GM19452 (cell line): Measurements from ENCODE around the gene CYP2B6.
"Not testable (repeated sequence)": the region's sequence is repeated elsewhere in the genome, so short reads cannot be mapped to it uniquely, and the experiment has no call there.

Experiments used
- ATAC-seq: cut with Tn5 transposase; IDR thresholded peaks from one replicate; pipeline ENCODE4 v1.9.1; 2021; ENCODE audit not compliant: unreplicated experiment

The CYP2B6 gene

DNA sequence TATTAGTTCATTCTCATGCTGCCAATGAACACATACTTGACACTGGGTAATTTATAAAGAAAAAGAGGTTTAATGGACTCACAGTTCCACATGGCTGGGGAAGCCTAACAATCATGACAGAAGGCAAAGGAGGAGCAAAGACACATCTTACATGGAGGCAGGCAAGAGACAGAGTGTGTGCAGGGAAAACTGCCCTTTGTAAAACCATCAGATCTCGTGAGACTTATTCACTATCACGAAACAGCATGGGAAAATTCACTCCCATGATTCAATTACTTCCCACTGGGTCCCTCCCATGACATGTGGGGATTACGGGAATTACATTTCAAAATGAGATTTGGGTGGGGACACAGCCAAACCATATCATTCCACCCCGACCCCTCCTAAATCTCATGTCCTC is 11.3 kb upstream of the CYP2B6 start:
- ATAC-seq, result not testable (repeated sequence)

DNA sequence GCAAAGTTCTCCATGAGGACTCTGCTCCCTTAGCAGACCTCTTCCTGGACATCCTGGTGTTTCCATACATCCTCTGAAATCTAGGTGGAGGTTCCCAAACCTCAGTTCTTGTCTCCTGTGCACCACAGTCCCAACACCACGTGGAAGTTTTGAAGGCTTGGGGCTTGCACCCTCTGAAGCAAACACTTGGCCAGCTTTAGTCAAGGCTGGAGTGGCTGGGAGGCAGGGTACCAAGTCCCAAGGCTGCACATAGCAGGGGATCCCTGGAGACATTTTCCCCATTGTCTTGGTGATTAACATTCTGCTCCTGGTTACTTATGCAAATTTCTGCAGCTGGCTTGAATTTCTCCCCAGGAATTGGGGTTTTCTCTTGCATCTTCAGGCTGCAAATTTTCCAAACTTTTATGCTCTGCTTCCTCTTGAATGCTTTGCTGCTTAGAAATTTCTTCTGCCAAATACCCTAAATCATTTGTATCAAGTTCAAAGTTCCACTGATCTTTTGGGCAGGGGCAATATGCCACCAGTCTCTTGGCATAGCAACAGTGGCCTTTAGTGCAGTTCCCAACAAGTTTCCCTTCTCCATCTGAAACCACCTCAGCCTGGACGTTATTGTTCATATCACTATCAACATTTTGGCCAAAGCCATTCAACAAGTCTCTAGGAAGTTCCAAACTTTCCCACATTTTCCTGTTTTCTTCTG is 10.2 kb upstream of the CYP2B6 start:
- ATAC-seq, result not testable (repeated sequence)

DNA sequence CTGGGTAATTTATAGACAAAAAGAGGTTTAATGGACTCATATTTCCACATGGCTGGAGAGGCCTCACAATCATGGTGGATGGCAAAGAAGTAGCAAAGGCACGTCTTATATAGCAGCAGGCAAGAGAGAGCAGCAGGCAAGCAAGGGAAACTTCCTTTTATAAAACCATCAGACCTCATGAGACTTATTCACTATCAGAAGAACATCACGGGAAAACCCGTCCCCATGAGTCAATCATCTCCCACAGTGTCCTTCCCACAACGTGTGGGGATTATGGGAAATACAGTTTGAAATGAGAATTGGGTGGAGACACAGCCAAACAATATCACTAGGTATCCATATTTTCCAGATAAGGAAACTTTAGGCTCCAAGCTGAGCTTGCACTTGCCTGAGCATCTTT is 9.5 kb upstream of the CYP2B6 start:
- no peak for ATAC-seq

DNA sequence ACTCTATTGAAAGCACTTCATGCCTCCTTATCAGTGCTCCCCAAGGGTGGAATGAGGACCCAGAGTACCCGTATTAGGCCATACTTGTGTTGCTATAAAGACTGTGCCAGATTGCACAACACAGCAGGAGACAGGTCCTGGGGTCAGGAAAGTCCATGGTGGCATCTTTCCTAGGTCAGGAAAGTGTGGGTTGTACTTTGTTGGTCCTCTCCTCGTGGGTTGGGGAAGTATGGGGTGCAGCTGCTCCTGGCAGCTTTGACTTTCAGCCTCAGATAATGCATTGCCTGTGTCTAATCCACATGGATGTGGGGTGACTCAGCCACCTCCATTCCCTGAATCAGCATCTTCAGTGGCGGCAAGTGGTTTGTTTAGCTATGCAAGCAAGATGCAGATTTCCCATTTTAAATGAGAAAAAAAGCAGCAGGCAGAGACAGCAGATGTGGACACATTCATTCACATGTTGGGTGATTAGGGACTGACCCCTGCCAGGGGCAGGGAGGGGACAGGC is 8.4 kb upstream of the CYP2B6 start:
- no peak for ATAC-seq

DNA sequence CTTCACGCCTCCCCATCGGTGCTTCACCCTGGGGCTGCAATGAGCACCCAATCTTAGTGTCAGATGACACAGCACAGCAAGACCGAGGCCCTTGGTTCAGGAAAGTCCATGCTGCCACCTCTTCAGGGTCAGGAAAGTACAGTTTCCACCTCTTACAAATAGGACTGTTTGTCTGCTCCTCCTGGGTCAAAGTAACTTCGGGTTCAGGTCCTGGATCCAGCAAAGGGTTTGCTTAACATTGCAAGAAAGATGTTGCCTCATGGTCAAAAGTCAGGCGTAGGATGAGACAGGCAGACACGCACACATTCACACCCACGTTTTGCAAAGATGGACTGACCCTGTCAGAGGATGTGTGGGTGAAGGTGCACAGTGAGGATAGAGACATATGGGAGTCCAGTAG is 1.6 kb upstream of the CYP2B6 start:
- ATAC-seq, result no peak

DNA sequence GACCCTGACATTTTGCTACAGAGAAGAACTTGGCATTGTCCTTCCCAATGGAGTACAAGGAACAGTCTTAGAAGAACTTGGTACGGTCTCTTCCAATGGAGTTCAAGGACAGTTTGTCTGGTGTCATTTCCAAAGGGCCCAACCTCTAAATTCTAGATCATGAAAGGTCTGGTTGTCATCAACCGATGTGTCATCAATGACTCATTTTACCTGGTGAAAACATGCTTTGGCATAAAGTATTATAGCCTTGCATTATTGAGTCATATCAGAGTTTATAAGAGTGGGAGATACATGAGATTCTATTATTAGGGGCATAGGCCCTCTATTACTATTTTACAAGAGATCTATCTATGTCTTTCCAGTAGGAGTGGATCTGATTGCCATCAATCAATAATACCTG is 4.3 kb downstream of the CYP2B6 start:
- ATAC-seq, result no peak

DNA sequence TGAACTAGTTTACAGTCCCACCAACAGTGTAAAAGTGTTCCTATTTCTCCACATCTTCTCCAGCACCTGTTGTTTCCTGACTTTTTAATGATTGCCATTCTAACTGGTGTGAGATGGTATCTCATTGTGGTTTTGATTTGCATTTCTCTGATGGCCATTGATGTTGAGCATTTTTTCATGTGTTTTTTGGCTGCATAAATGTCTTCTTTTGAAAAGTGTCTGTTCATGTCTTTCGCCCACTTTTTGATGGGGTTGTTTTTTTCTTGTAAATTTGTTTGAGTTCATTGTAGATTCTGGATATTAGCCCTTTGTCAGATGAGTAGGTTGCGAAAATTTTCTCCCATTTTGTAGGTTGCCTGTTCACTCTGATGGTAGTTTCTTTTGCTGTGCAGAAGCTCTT is 7.9 kb downstream of the CYP2B6 start:
- not testable (repeated sequence) for ATAC-seq

DNA sequence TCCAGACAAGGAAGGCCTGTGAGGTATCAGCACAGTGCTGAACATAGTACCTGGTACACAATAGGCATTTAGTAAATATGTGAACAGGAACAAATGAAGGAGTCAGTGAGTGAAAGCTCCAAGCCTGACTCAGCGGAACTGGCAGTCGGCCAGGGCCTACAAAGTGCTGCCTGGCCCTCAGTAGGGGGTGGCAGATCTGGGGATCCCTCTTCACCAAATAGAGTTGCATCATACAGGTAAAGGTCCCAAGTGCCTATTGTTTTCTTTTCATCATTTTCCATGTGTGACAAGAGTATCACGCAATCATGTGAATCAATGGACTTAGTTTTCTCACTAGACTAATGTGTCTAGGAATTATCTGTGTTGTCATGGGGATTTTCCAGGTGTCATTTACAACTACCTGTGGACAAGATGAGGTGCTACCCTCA is 9.2 kb downstream of the CYP2B6 start:
- ATAC-seq, result no peak

DNA sequence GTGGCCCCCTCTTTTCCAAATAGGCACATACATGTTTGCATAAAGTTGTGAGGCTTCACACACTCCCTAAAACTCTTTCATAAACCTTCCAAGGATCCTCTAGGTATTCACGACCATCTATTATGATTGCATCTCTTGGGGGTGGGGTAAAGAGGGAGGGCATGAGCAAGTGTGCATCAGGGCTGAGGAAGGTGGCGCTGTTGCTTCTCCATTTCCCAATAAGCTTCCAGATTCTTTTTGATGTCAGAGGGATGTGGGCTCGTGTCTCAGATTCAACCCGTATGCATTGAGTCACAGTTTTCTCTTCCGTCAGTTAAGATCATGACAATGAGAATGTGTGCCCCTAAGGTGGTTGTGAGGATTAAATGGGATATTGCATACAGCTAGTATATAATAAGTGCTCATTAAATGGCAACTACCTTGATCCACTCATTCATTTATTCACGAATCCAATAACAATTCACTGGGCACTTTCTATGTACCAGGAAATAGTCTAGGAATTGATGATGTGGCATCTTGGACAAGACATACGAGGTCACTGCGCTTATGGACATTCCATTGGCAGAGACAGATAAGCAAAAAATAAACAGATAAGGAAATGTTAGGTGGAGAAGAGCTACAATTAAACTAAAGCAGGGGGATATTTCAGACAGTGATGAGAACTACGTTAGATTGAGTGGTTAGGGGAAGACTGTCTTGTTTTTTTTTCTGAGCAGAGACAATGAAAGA is 10.3 kb downstream of the CYP2B6 start:
- no peak for ATAC-seq

DNA sequence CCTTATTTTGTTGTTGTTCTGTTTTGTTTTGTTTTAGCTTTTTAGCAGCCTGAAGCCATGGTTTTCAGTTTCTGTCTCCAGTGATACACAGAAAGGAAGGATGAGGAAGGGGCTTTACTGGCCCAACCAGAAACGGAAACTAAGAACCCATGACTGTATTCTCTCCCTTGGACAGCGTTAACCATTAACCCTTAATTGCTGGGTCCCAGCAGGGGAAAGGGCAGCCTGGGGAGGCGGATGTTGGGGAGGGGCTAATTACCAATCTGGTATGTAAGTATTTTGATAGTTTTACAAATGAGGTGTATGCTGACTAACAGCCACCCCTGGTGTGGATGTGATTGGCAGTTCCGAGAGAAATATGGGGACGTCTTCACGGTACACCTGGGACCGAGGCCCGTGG is 12.6 kb downstream of the CYP2B6 start:
- ATAC-seq, result not testable (repeated sequence)

DNA sequence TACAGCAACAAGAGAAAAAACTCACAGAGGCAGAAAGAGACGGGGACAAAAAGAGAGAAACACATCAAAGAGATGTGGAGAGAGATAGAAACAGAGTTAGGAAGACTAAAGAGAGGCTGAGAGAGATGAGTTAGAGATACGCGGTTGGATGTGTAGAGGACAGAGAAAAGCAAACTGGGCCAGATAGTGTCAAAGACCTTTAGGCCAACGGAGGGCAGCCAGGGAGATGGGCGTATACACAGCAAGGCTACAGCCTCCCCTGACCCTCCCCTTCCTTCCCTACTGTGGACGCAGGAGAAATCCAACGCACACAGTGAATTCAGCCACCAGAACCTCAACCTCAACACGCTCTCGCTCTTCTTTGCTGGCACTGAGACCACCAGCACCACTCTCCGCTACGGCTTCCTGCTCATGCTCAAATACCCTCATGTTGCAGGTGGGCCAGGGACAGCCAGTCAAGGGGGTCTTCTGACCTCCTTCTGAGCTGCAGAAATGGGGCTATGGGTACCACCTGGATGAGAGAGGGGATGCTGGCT is 18.7 kb downstream of the CYP2B6 start:
- no peak for ATAC-seq

DNA sequence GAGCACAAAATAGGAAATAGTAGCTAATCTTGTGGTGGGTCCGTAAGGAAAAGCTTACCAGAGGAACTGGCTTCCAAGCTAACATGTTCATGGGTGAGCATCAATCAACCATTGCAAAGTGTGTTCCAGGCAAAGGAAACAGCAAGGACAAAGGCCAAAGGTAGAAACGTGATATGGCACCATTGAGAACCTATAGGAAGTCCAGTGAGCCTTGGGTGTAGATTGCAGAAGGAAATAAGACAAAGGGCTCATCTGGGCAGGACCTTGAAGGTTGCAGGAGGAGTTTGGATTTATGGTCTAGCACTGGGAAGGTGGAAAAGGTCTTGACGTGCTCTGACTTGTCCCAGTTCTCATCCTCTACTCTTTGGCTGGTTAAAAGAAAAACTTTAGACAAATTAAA is 22.3 kb downstream of the CYP2B6 start:
- no peak for ATAC-seq

DNA sequence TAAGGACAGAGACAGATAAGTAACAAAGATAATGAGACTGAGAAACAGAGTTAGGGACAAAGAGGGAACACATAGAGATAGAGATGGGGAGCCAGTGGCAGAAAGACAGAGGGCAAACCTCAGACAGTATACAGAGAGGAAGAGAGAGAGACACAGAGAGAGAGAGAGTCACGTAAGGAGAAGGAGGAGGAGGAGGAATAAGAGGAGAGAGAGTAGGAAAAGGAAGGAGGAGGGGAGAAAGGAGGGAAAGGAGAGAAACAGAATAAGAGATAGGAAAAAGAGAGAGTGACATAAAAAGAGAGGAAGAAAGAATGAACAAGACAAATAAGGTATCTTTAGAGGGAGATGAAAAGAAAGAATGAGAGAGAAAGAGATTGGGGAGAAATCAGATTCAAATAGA is 23.6 kb downstream of the CYP2B6 start:
- ATAC-seq, result no peak

DNA sequence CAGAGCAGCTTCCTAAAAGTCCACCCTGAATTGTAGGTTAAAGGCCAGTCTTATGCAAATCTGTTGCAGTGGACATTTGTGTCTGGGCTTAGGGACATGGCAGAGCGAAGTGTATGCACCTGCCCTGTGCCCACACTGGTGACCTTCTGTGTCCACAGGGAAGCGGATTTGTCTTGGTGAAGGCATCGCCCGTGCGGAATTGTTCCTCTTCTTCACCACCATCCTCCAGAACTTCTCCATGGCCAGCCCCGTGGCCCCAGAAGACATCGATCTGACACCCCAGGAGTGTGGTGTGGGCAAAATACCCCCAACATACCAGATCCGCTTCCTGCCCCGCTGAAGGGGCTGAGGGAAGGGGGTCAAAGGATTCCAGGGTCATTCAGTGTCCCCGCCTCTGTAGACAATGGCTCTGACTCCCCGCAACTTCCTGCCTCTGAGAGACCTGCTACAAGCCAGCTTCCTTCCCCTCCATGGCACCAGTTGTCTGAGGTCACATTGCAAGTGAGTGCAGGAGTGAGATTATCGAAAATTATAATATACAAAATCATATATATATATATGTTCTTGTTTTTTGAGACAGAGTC is 25.5 kb downstream of the CYP2B6 start:
- no peak for ATAC-seq

DNA sequence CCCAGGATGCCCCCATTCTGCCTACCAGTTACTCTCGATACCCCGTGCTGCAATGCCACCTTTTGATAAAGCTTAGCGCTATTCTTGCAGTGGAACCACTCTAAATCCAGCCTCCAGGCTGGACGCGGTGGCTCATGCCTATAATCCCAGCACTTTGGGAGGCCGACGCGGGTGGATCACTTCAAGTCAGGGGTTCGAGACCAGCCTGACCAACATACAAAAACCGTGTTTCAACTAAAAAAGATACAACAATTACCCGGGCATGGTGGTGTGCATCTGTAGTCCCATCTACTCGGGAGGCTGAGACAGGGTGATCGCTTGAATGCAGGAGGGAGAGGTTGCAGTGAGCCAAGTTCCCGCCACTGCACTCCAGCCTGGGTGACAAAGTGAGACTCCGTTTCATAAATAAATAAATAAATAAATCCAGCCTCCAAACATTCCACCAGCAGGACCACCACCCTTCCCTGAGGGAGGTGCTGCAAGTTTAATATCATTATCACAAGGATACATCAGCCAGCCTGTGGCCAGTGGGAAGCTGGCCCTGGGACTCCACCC is 27.7 kb downstream of the CYP2B6 start:
- ATAC-seq, result no peak

DNA sequence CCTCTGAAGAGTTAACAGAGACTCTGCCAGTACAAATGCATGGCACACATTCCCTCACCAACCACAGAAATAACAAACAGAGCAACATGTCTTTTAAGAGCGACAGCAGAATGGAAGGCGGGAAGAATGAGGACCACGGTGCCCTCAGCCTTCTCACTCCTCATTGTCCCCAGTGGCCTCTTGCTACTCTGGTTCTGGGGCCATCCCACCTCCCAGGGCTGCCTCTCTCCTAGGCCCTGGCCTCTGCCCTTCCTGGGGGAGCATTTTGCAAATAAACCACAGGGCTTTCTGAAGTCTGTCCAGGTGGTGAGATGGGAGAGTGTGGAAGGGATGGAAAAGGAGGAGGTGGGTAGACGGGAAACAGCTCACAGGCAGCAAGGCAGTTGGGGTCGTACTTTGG is 28.3 kb downstream of the CYP2B6 start:
- ATAC-seq, result no peak

DNA sequence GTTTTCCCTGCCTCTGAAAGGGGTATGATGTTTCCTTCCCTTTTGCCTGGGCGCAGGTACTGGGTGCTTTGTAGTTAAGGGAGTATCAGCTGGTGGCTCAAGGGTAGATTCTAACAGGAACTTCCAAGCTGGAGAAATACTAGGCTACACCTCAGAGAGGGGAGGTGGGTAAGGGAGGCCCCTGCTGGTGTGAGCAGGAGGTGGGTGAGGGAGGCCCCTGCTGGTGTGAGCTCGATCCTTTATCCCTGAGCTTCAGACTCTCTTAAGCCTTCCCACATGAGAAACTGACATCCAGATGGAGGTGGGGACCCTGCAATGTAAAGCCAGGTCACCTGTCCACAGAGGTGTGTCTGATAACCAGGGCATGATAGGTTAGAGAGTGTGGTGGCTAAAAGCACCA is 32.1 kb downstream of the CYP2B6 start:
- ATAC-seq, result no peak

DNA sequence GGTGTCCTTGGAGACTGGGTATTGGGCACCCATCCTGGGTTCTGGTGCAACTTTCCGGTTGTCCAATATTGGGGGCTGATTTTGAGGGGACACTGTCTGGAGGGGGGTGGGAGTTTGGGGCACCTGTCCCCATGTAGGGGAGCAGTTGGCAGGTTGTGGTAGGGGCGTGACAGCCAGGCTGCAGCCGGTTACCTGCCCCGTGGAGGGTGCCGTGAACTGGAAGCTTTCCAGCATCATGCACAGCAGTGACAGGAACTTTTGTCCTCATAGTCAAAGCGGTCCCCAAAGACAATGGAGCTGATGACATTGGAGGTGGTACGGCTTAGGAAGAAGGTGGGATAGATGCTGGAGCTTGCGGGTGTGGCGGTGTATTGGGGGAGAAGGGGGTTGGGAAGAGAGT is 34.3 kb downstream of the CYP2B6 start:
- no peak for ATAC-seq

DNA sequence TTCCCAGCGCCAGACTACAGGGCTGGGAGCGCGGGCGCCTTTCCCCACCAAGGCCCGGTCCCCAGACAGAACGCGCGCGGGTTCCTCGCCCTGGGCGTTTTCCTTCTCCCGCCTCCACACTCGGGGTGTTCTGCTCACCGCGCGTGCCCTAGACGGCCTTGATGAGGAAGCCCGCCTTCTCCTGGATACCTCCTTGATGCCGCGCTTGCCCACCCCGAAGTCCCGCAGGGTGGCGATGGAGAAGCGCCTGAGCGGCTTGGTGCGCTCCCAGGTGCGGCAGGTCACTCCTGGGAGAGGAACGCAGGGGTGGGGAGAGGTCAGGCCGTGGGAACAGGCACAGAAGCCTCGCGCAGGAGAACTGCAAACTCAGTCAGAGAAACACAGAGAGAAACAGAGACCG is 34.8 kb downstream of the CYP2B6 start:
- no peak for ATAC-seq

DNA sequence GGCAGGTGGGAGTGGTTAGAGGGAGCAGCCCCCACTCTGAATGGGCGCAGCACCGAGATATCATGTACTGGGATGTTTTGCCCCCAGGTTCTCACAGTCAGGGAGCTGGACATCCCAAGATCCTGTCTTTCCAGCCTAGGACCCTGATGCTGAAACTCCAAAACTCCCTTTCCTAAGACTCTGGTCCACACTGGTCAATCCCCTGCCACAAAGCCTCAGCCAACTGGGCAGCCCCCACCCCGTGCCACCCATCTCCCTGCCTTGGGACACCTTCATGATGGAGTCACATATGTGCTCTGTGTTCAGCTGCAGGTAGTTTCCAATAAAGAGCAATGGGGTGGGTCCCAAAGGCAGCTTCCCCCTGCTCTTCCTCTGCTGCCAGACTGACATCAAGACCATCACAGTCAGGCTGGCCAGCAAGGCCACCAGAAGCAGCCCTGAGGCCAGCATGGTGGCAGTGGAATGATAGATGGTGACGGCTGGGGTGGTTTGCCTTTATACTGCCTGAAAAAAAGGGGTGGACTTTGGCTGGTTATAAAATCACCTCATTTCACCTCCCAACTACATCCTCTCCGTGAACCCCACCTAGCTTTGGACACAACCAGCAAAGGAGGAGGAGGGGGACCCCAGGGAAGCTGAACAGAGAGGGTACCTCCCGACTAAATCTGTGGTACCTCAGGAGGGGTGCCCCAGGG is 36.3 kb downstream of the CYP2B6 start:
- ATAC-seq, result no peak
